GM12873 (cell line): ENCODE results near the gene FLT3LG.

Experiments
- TF ChIP-seq, protein P1 (sequence below): IDR thresholded peaks from 2 replicates; pipeline ENCODE4 v1.5.1; 2012; ENCODE audit warnings: low read depth, mild to moderate bottlenecking, moderate library complexity, low read length, control low read depth; ENCODE audit not compliant: insufficient read depth; ENCODE audit errors: missing control alignments

Gene FLT3LG

DNA sequence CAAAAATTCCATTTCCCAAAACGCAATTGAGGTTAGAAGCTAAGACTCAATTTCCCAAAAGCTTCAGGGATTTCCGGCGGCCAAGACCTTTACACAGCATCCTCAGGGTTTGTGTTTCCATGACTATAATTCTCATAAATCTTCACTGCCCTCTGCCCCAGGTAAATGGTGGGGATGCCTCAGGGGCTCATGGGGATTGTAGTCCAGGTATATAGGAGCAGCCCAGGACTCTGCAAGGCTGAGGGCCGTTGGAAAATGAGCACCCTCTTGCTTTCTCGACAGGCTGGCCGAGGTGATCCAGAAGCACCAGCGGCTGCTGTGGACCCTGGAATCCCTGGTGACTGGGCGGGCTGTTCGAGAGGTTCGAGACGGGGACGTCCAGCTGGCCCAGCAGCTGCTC, 14.6 kb upstream of the FLT3LG start:
- TF ChIP-seq, protein P1, sequence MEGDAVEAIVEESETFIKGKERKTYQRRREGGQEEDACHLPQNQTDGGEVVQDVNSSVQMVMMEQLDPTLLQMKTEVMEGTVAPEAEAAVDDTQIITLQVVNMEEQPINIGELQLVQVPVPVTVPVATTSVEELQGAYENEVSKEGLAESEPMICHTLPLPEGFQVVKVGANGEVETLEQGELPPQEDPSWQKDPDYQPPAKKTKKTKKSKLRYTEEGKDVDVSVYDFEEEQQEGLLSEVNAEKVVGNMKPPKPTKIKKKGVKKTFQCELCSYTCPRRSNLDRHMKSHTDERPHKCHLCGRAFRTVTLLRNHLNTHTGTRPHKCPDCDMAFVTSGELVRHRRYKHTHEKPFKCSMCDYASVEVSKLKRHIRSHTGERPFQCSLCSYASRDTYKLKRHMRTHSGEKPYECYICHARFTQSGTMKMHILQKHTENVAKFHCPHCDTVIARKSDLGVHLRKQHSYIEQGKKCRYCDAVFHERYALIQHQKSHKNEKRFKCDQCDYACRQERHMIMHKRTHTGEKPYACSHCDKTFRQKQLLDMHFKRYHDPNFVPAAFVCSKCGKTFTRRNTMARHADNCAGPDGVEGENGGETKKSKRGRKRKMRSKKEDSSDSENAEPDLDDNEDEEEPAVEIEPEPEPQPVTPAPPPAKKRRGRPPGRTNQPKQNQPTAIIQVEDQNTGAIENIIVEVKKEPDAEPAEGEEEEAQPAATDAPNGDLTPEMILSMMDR, result no peak

DNA sequence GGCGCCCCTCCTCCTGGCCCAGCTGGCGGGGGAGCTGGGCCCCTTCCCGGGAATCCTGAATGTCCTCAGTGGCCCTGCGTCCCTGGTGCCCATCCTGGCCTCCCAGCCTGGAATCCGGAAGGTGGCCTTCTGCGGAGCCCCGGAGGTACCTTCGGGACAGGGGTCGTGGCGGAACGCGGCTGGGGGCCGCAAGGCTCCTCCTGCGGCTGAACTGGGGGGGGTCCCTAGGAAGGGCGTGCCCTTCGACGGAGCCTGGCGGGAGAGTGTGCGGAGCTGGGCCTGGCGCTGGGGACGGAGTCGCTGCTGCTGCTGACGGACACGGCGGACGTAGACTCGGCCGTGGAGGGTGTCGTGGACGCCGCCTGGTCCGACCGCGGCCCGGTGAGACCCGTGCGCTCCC, 12.4 kb upstream of the FLT3LG start:
- TF ChIP-seq, protein P1, result no peak

DNA sequence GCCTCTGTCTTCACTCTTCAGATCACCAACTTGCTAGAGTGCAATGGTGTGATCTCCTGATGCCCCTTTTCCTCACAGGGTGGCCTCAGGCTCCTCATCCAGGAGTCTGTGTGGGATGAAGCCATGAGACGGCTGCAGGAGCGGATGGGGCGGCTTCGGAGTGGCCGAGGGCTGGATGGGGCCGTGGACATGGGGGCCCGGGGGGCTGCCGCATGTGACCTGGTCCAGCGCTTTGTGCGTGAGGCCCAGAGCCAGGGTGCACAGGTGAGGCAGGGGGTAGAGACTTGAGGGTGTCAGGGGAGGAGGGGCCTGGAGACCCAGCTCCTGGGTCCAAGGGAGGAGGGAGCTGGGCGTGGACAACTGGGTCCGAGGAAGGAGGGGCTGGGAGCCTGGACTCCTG, 11.5 kb upstream of the FLT3LG start:
- TF ChIP-seq, protein P1, result no peak

DNA sequence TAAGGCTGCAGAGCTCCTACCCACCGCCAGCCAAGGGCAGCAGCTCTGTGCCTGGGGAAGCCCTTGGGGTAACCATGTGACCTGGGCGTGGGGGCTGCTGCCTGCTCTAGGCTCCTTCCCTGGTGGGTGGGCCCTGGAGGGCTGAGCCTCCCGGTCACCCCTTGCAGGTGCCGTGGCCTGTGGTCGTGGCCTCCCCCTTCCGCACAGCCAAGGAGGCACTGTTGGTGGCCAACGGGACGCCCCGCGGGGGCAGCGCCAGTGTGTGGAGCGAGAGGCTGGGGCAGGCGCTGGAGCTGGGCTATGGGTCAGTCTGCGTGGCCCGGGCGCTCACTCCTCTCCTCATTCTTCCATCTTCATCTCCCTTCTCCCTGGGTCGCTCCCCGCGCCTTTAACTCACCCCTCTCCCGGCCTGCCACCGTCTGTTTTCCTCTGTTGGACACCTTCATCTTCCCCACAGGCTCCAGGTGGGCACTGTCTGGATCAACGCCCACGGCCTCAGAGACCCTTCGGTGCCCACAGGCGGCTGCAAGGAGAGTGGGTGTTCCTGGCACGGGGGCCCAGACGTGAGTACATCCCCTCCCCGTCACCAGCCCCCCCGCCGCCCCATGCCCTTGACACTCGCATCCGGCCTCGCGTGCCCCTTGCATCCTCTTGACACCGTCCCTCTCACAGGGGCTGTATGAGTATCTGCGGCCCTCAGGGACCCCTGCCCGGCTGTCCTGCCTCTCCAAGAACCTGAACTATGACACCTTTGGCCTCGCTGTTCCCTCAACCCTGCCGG, 9.9 kb upstream of the FLT3LG start:
- TF ChIP-seq, protein P1, result no peak

DNA sequence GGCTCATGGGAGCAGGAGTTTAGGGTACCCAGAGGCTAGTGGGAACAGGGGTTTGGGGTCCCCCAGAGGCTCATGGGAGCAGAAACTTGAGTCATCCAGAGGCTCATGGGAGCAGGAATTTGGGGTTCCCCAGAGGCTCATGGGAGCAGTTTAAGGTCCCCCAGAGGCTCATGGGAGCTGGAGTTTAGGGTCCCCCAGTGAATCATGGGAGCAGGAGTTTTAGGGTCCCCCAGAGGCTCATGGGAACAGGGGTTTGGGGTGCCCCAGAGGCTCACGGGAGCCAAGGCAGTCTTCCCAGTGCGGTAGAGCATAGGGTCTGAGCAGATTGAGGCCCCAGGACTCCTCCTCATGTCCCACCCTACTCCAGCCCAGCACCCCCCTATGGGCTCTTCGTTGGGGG, 8.6 kb upstream of the FLT3LG start:
- TF ChIP-seq, protein P1, result no peak

DNA sequence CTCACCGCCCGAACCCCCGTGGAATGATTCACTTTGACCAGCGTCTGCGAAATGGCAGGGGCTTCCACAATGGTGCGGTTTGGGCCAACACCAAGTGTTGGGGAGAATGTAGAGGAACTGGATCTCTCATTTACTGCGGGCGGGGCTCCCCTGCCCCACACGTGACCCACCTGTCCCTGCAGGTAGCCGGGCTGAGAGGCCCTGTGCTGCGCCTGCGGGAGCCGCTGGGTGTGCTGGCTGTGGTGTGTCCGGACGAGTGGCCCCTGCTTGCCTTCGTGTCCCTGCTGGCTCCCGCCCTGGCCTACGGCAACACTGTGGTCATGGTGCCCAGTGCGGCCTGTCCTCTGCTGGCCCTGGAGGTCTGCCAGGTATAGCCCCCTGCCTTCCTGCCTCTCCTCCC, 5.8 kb upstream of the FLT3LG start:
- TF ChIP-seq, protein P1, result no peak

DNA sequence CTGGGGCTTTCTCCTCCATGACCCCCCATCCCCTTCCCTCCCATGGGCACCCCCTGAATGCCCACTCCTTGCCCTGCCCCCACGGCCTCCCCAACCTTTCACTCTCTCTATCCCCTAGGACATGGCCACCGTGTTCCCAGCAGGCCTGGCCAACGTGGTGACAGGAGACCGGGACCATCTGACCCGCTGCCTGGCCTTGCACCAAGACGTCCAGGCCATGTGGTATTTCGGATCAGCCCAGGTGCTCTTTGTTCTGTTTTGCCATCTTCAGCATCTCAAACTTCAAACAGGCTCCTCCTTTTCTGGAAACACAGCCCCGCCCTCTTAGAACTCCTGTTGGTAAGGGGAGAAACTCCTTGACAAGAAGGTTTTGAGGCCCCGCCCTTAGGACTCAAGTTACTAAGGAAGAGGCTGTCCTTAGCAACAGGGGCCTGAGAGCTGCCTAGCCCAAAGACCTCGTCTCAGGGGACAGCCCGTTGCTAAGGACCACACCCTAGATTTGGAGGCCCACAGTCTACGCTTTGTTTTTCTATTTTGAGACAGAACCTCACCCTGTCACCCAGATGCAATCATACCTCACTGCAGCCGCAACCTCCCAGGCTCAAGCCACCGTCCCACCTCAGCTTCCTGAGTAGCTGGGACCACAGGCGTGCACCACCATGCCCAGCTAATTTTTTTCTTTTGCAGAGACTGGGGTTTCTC, 5.1 kb upstream of the FLT3LG start:
- TF ChIP-seq, protein P1, result no peak
